RKO (cell line): ENCODE measurements around the gene MAPK10.

Source experiments
- DNase-seq: peaks from one replicate; pipeline ENCODE4 v3.0.0-alpha.2; 2016; ENCODE audit warnings: low spot score

Gene MAPK10

DNA sequence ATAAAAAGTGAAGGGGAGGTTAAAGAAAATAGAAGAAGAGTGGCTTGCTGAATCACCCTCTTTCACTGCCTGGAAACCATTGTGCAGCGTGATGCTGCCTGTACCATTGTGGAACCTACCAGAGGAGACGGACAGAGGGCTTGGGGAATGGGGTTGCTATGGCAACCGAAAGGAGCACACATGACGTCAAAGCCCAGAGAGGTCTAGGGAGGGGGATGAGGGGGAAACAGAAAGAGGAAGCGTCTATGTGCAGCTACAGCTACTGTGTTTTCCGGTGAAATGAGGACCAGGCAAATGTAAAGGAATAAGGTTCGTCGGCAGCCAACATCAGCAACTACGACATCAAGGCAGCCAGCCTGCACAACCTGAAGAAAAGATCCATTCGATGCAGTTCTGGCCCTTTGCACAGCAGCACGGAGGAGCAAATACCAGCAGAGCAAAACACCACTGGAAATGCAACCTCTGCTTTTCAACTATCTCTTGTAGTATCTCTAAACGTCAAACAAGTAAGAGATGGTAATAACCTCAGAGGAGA lies at the start of gene MAPK10:
MAPK10 (minus strand) TSS at position 110 of the 535 bp plus-strand sequence.
- no peak for DNase-seq

DNA sequence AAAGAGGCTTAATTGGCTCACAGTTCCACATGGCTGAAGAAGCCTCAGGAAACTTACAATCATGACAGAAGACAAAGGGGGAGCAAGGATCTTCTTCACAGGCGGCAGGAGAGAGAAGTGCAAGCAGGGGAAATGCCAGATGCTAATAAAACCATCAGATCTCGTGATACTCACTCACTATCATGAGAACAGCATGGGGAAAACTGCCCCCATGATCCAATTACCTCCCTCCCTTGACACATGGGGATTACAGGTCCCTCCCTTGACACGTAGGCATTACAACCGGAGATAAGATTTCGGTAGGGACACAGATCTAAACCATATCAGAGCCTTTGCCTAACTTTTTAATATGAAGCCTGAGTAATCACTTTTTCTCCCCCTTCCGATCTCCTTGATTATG lies 43.7 kb upstream of the MAPK10 start:
- DNase-seq = no peak

DNA sequence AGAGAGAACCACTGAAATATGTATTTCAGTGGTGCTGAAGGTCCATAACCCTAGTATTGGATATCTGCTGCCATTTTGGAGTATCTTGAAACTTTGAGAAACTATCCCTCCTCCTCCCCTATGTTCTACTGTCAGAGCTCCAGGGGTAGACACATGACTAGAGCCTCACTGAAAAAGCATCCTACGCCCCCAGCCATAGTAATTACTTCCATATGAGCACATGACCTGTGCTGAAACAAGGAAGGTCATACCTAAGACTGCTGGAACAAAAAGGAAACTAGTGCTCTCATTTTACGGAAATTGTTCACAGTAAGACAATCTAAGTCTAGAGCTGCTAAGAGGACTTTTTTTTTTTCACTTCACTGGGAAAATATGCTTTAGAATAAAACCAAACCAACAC lies 42.0 kb upstream of the MAPK10 start:
- no peak for DNase-seq

DNA sequence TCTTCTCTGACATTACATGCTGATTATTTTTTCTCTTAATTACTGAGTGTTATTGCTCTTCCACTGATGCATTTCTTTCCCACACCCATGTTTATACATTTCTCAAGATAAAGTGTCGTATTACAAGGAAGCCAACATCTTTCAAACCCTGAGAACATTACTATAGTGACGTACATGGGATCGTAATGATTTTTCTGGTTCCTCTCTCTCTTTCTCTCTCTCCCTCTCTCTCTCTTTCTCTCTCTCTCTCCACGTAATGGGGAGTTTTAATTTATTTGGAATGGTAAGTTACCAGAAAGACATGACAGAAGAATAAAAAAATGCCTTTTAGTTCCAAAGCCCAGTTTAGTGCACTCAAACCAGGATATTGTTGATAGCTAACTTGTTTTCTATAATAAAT lies 40.4 kb upstream of the MAPK10 start:
- DNase-seq = no peak

DNA sequence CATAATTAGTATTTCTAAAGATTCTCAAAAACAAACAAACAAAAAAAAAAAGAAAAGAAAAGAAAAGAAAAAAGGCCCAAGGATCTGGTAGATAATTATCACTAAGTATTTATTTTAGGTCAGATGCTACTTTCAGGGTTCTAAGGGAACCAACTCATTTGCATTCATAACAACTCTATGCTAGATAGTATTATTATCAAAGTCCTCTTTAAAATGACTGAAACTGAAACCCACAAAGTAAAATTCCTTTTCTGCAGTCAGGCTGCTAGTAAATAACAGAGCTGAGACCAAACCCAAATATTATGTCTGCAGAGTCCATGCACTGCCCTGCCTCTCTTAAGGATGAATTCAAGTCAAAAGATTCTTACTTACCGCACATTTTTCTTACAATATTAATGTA lies 38.3 kb upstream of the MAPK10 start:
- DNase-seq = no peak

DNA sequence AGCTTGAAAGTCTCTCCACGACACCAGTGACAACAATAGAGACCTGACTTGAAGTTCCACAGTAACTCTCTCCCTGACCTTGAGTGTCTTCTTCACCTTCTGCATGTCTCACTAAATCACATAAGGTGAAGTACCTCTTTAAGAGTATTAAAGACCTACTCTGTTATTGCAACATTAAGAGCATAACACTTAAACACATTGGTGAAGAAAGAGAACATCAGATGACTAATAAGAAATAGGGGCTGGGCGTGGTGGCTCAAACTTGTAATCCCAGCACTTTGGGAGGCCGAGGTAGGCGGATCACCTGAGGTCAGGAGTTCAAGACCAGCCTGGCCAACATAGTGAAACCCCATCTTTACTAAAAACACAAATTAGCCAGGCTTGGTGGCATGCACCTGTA lies 33.9 kb upstream of the MAPK10 start:
- DNase-seq = no peak

DNA sequence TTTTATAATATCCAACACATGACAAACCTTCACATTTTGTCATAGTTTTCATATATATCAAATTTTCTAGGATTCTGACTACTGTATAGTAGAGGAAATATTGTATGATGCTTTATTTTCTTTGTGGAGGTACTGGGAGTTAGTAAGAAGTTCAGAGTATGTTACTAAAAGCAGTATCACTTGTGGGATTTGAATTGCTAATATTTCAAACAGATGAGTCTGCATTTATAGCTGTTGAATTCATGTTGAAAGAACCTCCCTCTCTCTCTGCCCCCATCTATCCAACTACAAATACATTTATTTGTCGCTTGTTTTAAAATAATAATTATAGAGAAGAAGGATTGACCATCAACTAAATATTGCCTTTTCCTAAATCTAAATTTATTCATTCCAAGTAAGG lies 29.8 kb upstream of the MAPK10 start:
- DNase-seq = no peak

DNA sequence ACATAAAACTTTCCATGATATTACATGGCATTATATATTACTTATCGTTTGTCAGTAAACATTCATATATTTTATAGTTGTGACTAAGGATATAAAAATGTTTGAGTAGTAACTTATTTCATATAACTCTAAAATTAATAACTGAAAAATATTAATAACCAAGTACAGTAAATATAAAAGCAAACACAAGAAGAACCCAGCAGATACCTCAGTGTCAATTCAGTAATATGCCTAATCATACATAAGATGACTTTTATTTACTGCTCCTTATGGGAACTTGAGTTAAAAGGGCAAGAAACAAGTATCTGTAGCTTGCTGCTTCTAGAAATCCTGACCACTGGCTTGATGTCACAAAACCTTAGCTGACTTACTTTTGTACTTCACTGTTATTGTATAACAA lies 28.4 kb upstream of the MAPK10 start:
- DNase-seq = no peak

DNA sequence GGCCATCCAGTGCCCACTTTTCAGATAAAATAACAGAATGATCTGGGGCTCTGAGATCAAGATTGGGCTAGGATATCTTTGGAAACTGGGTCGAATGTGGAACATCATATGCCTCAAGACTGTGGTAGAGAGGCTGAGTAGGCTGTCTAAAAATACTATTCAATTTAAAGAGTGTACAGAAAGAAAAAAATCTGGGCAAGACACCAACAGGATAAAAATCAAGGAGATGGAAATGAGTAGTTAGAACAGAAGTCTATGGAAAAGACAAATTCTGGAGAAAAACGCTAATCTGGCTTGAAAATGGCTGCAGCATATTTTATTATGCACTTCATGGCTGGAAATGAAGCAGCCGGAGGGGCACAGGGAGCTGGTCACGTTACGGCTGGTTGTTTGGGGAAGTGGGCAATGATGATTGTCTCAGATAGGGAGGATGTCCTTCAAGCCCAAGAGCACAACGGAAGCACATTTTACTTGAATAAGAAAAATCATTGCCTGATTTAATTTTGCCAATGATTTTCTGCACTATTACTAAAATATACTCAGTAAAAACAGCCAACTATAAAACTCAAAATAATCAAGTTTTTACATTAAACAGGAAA lies 27.1 kb upstream of the MAPK10 start:
- no peak for DNase-seq

DNA sequence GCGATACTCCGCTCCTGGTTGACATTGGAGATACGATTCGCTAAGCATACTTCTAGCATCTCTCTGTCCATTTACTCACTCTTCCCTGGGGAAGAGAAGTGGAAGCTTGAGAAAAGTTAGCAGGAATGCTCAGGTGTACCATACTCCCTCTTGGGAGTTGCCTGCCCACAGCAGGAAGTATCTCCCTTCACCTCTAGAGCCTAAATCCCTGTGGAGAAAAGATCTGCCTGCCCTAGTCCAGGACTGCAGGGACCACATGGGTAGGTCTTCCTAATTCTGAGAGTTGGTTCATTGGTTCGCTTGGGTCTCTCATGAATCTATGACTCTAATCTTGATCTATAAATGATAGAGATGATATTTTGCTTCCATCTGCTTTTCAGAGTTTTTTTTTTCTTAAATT lies 26.3 kb upstream of the MAPK10 start:
- DNase-seq = no peak

DNA sequence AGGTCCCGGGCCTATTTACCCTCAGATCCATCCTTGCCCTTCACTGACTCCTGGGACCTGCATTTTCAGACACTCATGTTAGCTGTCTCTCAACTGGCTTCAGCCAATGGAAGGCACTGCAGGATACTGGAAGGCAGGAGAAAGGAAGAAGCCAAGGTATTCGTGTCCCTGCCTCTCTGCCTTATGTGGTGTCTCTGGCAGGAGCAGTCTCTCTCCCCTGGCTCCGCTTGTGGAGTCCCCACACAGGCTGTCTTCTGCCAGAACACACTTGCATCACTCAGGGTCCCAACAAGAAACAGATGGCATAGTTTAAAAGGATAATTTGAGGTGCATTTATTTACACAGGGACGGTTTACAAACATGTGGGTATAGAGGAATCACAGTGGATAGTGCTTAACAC lies 21.6 kb upstream of the MAPK10 start:
- DNase-seq = no peak

DNA sequence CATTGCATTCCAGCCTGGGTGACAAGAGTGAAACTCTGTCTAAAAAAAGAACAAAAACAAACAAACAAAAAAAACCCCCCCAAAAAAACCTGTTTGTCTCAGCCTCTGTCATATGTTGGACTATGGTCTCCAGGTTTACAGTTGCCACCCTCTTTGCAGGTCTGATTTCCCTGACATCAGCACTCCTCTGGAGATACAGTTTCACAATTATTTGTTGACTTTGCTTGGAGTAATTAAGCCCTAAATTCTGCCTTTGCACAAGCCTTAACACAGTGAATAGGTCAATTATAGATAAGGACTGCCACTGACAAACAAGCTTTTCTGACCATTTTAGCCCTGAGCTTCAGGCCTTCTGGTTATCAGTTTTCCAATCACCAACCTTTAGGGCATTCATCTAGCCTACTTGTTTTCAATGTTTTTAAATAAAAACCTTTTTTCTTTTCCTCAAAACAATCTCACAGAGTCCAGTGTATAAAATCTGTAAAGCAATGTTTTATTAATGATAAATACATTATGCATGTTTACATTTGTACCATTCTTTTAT lies 20.4 kb upstream of the MAPK10 start:
- no peak for DNase-seq

DNA sequence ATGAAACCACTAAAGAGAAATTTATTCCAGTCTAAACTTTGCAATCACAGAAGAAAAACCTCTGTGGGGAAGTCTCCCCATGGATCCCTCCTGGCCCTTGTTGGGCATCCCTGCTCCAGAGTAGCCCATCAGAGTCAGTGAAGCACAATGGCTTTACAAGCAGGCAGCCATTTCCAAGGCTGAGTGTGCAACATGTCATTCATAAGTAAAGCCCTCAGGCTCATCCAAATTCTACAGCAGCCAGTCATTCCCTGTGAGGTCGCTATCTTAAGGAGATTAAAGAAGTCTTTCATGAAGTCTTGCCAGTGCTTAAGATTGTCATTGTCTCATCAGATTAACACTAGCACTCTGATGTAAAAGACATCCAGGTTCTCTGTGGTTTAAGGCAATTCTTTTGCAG lies 17.0 kb upstream of the MAPK10 start:
- no peak for DNase-seq

DNA sequence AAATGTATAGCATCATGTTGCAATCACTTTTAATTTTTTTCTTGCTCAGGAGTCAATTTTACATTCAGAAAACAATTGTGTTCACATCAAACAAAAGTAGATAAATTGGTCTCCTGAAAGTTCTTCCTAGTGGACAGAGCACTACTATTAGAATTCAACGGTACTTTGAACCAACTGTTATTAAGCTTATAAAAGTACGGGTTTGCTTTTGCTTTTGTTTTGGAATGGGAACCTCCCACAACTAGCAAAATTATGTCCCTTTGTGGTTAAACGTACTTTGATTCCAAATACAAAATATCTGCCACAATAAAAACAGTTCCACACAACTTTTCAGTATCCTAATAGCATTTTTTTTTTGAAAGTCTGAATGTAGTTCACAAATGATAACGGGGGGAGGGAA lies 8.6 kb upstream of the MAPK10 start:
- DNase-seq = no peak

DNA sequence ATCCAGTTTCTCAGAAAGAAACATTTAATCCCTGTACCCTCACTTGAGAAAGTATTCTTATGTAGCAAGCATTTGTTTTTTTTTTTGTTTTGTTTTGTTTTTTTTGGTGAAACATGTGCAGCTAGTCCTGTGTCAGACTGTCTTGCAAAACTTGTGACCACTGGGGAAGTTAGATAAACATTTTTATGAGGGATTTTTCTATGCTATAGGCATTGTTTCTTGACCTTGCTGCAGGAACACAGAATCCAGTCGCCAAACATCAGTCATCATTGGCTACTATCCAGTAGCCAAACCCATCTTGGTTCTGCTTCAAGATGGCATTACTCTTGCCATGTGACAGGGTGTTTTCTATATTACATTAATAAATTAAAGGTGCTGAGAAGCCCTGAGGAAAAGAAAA lies 7.7 kb upstream of the MAPK10 start:
- no peak for DNase-seq

DNA sequence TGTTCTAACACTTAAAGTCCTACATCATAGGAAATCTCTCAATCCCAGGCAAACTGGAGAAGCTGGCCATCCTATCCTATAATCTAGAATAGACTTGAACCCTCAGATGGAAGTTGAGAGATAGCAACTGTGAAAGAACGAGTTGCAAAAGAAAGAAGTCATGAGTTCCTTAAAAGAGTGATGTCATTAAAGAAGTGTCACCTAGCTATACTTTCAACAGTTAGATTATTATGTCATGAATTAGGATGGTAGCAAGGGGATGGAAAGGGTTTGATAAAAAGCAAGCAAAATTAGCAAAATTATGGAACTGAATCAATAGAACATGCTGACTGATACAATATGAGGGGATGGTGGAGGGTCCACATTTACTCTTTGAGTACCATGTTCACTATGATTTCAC lies 7.1 kb upstream of the MAPK10 start:
- DNase-seq = no peak

DNA sequence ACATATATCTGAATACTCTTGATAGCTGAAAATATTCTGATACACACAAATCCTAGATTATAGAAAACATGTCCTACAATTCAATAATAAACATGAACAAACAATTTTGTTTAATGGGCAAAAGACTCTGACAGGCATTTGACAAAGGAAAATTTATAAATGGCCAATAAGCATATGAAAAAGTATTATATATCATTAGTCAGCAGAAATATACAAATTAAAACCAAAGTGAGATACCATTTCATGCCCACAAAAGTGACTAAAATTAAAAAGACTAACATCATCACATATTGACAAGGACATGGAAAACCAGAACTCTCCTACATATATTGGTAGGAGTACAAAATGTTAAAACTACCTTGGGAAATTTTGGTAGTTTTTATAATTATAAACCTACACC lies 2.7 kb upstream of the MAPK10 start:
- DNase-seq = no peak

DNA sequence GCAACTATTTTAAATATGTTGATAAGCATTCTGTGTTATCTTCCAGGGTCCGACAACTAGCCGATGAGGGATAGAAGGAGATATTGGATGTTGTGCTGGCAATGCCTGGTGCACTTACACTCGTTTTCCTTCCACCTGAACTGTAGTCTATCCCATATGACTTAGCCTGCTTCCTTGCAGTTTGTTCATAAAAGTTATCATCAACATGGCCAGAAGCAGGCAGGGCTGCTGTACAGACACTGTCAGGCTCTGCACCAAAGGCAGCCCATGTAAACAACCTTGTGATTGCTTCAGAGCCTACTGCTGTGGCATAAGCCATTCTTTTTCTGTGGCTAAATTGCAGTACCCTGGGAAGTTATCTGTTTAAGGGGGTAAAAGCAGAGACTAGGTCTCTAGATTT lies 1.6 kb downstream of the MAPK10 start:
- DNase-seq = no peak

DNA sequence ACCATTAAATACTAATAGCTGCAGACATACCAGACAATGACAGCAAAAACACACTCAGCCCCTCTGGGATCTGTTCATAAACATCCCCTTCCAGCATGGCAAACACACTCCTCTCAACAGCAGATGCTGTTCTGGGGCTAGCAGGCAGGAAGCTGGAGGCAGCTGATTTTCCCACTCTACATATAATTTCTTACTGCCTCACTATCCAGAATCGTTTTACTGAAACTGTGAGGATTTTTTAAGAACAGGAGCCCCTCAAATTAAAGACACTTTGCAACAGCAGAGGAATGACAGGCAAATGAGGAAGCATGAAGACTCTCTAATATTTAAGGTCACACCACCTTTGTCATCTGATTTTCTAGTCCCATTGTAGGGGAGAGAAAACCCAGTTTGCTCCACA lies 2.2 kb downstream of the MAPK10 start:
- DNase-seq = no peak

DNA sequence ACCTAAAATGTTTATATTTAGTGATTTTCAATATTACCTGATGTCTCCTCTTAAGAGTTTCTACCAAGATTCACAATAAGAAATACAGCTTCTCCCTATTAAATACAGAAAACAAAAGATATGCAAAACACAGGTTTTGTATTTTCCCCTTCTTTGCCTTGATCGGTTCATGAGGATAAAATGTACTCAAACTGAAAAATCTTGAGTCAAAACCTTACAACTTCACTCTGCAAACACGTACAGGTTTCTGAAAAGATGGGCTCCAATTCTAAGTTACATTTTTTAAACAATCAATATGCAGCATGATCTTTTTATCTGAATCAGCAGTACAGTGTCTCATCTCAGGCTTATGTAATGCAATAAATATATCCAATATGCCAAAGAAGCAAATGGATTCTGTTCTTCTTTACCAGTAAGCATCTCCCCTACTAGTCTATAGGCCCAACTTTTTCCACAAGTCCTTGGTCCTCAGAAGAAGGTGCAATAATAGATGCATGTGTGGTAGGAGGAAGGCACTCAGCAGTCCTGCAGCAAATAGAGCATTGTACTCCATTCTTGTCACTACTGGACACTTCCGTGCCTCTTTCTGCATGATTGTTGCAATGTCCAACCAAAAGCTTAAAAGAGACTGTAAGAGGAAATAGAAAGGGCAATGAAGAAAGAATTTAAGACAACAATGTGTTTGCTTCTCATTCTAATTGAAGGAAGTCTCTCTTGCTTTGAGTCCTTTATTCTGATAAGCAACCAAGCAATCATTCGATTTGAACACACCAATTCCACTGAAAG lies 3.2 kb downstream of the MAPK10 start:
- no peak for DNase-seq

DNA sequence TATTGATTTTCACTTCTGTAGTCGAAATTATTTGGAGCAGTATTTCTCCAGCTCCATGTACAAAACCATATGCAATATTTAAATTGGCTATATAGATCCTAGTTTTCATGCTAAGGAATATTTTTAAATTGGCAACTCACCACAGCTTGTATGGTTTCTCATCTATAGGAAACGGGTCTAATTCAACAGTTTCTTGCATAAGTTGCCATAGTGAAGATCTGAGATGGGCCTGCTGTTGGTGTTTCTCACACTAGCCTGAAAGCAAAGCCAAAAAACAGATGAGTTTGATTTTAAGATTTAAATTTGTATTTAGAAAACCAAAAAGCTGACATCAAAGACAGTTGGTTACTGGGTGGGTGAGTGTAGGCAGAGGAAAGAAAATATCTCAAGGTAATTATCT lies 5.5 kb downstream of the MAPK10 start:
- no peak for DNase-seq

DNA sequence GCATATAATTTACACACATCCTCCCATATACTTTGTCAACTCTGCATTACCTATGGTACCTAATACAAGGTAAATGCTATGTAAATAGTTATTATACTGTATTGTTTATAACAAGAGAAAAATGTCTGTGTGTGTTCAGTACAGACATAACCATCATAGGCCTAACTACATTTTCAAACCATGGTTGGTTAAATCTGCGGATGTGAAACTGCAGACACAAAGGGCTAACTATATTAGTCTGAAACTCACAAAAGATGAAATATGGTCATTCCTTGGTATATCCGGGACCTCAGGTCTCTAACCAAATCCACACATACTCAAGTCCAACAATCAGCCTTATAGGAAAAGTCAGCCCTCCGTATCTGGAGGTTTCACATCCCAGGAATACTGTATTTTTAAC lies 13.5 kb downstream of the MAPK10 start:
- DNase-seq = no peak

DNA sequence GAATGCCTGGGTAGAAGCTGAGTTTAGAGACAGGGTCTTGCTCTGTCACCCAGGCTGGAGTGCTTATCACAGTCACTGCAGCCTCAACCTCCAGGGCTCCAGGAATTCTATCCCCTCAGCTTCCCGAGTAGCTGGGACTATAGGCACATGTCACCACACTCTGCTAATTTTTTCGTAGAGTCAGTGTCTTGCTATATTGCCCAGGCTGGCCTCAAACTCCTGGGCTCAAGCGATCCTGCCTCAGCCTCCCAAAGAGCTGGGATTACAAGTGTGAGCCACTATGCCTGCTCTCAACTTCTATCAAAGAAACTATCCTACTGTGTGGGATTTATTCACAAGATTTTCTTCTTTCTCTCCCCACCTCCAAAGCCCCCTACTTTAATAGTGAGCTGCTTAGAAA lies 15.7 kb downstream of the MAPK10 start:
- DNase-seq = no peak

DNA sequence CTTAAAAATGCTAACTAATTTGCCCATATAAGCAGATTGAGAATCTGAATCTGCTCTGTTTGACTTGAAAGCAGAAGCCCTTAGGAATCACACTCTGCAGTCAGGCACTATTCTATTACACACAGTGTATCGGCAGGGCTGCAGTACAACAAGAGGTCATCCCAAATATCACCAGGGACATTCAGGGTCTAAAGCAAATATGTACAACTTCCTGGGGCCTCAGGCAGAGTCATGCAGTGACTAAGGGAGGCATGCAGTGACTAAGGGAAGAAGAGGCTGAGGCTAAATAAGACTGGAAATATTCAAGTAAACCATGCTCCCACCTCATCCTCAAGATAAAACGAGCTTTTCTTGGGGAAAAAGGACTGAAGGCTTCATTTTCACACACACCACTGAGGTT lies 20.9 kb downstream of the MAPK10 start:
- peak; percentile 80 for DNase-seq
